ENCODE data around the gene MRPL42.

DNA sequence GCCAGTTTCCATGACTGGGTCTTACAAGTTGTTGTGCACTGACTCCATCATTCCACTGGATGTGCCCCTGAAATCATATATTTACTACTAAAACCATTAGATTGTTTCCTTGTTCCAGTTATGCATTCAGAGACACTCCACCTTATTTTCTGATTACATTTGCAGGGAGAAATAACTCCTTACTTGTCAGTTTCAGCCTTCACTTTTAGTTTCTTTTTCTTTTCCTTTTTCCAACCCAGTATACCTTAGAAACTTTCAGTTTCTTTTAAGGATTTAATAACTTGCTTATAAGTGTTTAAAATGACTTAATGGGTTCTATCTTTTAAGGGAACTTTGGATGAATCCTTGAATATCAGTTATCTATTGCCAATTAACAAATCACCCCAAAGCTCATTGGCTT is 39.9 kb downstream of the MRPL42 start:
- TF ChIP-seq RFX5 (IDR thresholded peaks at IDR 0.05; ENCODE audit: low read depth, low read length) (no peak), POLR2A (IDR thresholded peaks at IDR 0.05; ENCODE audit: low read depth, low read length) (no peak), SMC3 (IDR thresholded peaks at IDR 0.05; ENCODE audit: low read depth, low read length) (no peak), BHLHE40 (IDR thresholded peaks at IDR 0.05; ENCODE audit: low read depth, low read length) (no peak), CEBPB (IDR thresholded peaks at IDR 0.05; ENCODE audit: low read depth, low read length) (no peak), MAFK (IDR thresholded peaks at IDR 0.05; ENCODE audit: low read depth, low read length) (no peak), RAD21 (IDR thresholded peaks at IDR 0.05; ENCODE audit: low read length) (no peak), FOS (IDR thresholded peaks at IDR 0.05; ENCODE audit: low read depth, low read length) (no peak), MXI1 (IDR thresholded peaks at IDR 0.05; ENCODE audit: borderline replicate concordance, low read depth, low read length) (no peak)
- TF ChIP-seq, protein P1, sequence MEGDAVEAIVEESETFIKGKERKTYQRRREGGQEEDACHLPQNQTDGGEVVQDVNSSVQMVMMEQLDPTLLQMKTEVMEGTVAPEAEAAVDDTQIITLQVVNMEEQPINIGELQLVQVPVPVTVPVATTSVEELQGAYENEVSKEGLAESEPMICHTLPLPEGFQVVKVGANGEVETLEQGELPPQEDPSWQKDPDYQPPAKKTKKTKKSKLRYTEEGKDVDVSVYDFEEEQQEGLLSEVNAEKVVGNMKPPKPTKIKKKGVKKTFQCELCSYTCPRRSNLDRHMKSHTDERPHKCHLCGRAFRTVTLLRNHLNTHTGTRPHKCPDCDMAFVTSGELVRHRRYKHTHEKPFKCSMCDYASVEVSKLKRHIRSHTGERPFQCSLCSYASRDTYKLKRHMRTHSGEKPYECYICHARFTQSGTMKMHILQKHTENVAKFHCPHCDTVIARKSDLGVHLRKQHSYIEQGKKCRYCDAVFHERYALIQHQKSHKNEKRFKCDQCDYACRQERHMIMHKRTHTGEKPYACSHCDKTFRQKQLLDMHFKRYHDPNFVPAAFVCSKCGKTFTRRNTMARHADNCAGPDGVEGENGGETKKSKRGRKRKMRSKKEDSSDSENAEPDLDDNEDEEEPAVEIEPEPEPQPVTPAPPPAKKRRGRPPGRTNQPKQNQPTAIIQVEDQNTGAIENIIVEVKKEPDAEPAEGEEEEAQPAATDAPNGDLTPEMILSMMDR (conservative IDR thresholded peaks at IDR 0.05; ENCODE audit: low read depth, low read length), result no peak
- TF ChIP-seq, protein P2, sequence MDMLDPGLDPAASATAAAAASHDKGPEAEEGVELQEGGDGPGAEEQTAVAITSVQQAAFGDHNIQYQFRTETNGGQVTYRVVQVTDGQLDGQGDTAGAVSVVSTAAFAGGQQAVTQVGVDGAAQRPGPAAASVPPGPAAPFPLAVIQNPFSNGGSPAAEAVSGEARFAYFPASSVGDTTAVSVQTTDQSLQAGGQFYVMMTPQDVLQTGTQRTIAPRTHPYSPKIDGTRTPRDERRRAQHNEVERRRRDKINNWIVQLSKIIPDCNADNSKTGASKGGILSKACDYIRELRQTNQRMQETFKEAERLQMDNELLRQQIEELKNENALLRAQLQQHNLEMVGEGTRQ (IDR thresholded peaks at IDR 0.05; ENCODE audit: low read depth, low read length), result no peak
